Endodermal cell (in vitro differentiated cells): ENCODE data around the gene JTB. TPM values are rescaled to one million over a fixed set of nuclear protein-coding genes. Genes with fewer than 3 reads are reported as not detected.

Experiments
- DNase-seq: peaks from one replicate; pipeline ENCODE4 v3.0.0-alpha.2; 2017
- H3K27ac ChIP-seq: 2 replicates; pipeline ENCODE4 v1.5.1; 2013; ENCODE audit warnings: mild to moderate bottlenecking, low read depth, low read length, moderate library complexity
- H3K27me3 ChIP-seq: 2 replicates; pipeline ENCODE4 v1.6.1; 2013; ENCODE audit warnings: mild to moderate bottlenecking, low read length, moderate library complexity; ENCODE audit not compliant: insufficient read depth, control insufficient read depth, poor library complexity, severe bottlenecking
- H3K36me3 ChIP-seq: 2 replicates; pipeline ENCODE4 v1.7.0; 2013; ENCODE audit warnings: mild to moderate bottlenecking, low read length, moderate library complexity; ENCODE audit not compliant: control insufficient read depth, insufficient read depth
- H3K4me1 ChIP-seq: one replicate; pipeline ENCODE4 v1.7.0; 2013; ENCODE audit warnings: low read length; ENCODE audit not compliant: control insufficient read depth, insufficient read depth
- H3K4me3 ChIP-seq: 2 replicates; pipeline ENCODE4 v1.5.1; 2013; ENCODE audit warnings: mild to moderate bottlenecking, low read length, moderate library complexity
- H3K9ac ChIP-seq: 2 replicates; pipeline ENCODE4 v1.6.1; 2013; ENCODE audit warnings: mild to moderate bottlenecking, low read length, moderate library complexity; ENCODE audit not compliant: poor library complexity, severe bottlenecking; ENCODE audit errors: extremely low read depth
- H3K9me3 ChIP-seq: 2 replicates; pipeline ENCODE4 v1.6.1; 2013; ENCODE audit warnings: mild to moderate bottlenecking, low read length, moderate library complexity; ENCODE audit not compliant: control insufficient read depth
- H3K27ac Mint-ChIP-seq: 2 replicates; pipeline ENCODE4 v1.8.0; 2020; ENCODE audit warnings: mixed read lengths
- H3K27me3 Mint-ChIP-seq: 2 replicates; pipeline ENCODE4 v1.8.0; 2021; ENCODE audit warnings: mild to moderate bottlenecking, mixed read lengths; ENCODE audit not compliant: insufficient read depth
- H3K36me3 Mint-ChIP-seq: 2 replicates; pipeline ENCODE4 v1.8.0; 2020; ENCODE audit warnings: low read depth, mixed read lengths
- H3K4me1 Mint-ChIP-seq: 2 replicates; pipeline ENCODE4 v1.8.0; 2020; ENCODE audit warnings: mixed read lengths
- H3K4me3 Mint-ChIP-seq: 2 replicates; pipeline ENCODE4 v1.8.0; 2020; ENCODE audit warnings: mild to moderate bottlenecking, moderate library complexity, mixed read lengths
- H3K9me3 Mint-ChIP-seq: 2 replicates; pipeline ENCODE4 v1.8.0; 2020; ENCODE audit warnings: mild to moderate bottlenecking, mixed read lengths
- WGBS, 2 experiments: methylation state at CpG; one replicate each; pipeline versions ENCODE4 v1.1.5 to v1.1.7; 2013; ENCODE audit warnings: missing lambda C conversion rate in 2 of 2, mixed read lengths in 1 of 2; ENCODE audit not compliant: insufficient coverage in 1 of 2, insufficient read length in 1 of 2; 5-methylcytosine and 5-hydroxymethylcytosine counted together
- total RNA-seq, 2 donors: library from RNA; stranded (reverse); fragmentation: NEBNext Ultra II Directional in 1 of 2; extraction: Animal tissue kit (Norgen Biotek cat#: 25700) in 1 of 2; gene quantifications; 2 replicates in 1 of 2; 3 replicates in 1 of 2; pipeline ENCODE4 v1.2.1, GENCODE V29; 2021
- TF ChIP-seq, protein P1 (sequence below): fragments of 200-600 bp; sonication (generic); conservative IDR thresholded peaks from 2 replicates; pipeline ENCODE4 v1.5.0; 2021; ENCODE audit warnings: antibody characterized with exemption, mild to moderate bottlenecking

Gene JTB
- total RNA-seq, 2 donors from 2014 or later: 63.6 to 72.8 TPM

DNA sequence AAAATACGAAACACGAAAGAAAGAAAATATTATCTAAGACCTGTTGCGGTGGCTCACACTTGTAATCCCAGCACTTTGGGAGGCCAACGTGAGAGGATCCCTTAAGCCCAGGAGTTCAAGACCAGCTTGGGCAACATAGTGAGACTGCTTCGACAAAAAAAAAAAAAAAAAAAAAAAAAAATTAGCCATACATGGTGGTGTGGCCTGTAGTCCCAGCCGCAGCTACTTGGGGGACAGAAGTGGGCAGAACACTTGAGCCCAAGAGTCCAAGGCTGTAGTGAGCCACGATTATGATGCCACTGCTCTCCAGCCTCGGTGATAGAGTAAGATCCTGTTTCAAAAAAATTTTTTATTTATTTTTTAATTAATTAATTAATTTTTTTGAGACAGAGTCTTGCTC is 10.1 kb upstream of the JTB start:
- Mint-ChIP-seq H3K4me3 (no peak overlapping the region), H3K36me3 (peaks cover 26% of the 10 kb centered on the region), H3K27ac (no peak overlapping the region), H3K9me3 (no peaks in the 10 kb centered on the region), H3K4me1 (peaks cover 20% of the 10 kb centered on the region), H3K27me3 (no peaks in the 10 kb centered on the region)
- no peaks in the 10 kb centered on the region for H3K9me3 ChIP-seq
- no peak overlapping the region for H3K27ac ChIP-seq
- H3K4me3 ChIP-seq: no peak overlapping the region
- H3K27me3 ChIP-seq: no peaks in the 10 kb centered on the region
- H3K4me1 ChIP-seq: no peaks in the 10 kb centered on the region
- 91 to 98% methylated on average over 6 to 7 of the region's 8 CpGs for WGBS, 2 experiments
- no peak overlapping the region for H3K9ac ChIP-seq
- no peak for DNase-seq
- TF ChIP-seq, protein P1, sequence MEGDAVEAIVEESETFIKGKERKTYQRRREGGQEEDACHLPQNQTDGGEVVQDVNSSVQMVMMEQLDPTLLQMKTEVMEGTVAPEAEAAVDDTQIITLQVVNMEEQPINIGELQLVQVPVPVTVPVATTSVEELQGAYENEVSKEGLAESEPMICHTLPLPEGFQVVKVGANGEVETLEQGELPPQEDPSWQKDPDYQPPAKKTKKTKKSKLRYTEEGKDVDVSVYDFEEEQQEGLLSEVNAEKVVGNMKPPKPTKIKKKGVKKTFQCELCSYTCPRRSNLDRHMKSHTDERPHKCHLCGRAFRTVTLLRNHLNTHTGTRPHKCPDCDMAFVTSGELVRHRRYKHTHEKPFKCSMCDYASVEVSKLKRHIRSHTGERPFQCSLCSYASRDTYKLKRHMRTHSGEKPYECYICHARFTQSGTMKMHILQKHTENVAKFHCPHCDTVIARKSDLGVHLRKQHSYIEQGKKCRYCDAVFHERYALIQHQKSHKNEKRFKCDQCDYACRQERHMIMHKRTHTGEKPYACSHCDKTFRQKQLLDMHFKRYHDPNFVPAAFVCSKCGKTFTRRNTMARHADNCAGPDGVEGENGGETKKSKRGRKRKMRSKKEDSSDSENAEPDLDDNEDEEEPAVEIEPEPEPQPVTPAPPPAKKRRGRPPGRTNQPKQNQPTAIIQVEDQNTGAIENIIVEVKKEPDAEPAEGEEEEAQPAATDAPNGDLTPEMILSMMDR: no peak
- H3K36me3 ChIP-seq: peaks cover 27% of the 10 kb centered on the region

GRCh38 chr1:153985941-153986761 is 8.7 kb upstream of the JTB start, which contains the start of gene RAB13:
RAB13 (minus strand) TSS chr1:153986339; CDS start chr1:153986236, 103 bp downstream.
- H3K4me1 Mint-ChIP-seq: peaks cover 10% of the 10 kb centered on the region
- Histone ChIP-seq H3K36me3 (peaks cover 16% of the 10 kb centered on the region), H3K4me3 (peak within 1 kb of the TSS; percentile 89), H3K4me1 (no peaks in the 10 kb centered on the region), H3K27ac (peak within 1 kb of the TSS; percentile 78), H3K27me3 (no peaks in the 10 kb centered on the region), H3K9ac (peak within 1 kb of the TSS; percentile 56), H3K9me3 (no peaks in the 10 kb centered on the region)
- TF ChIP-seq, protein P1: no peak
- H3K36me3 Mint-ChIP-seq: peaks cover 22% of the 10 kb centered on the region
- 0% methylated on average over 5 to 31 of the region's 32 CpGs for WGBS, 2 experiments
- H3K9me3 Mint-ChIP-seq: no peaks in the 10 kb centered on the region
- H3K27me3 Mint-ChIP-seq: no peaks in the 10 kb centered on the region
- H3K4me3 Mint-ChIP-seq: peak within 1 kb of the TSS; percentile 94
- H3K27ac Mint-ChIP-seq: peak within 1 kb of the TSS; percentile 95
- peak; percentile 96 for DNase-seq

GRCh38 chr1:153985341-153985912 is 8.0 kb upstream of the JTB start:
- H3K9ac ChIP-seq: peak overlapping the region; percentile 56
- no peaks in the 10 kb centered on the region for H3K9me3 Mint-ChIP-seq
- no peak overlapping the region for H3K27ac ChIP-seq
- WGBS, 2 experiments: 5 to 11% methylated on average over 5 to 7 of the region's 7 CpGs
- no peaks in the 10 kb centered on the region for H3K9me3 ChIP-seq
- peaks cover 21% of the 10 kb centered on the region for H3K36me3 ChIP-seq
- peak overlapping the region; percentile 89 for H3K4me3 ChIP-seq
- peak; percentile 71 for DNase-seq
- no peaks in the 10 kb centered on the region for H3K27me3 ChIP-seq
- no peaks in the 10 kb centered on the region for H3K27me3 Mint-ChIP-seq
- H3K36me3 Mint-ChIP-seq: peaks cover 20% of the 10 kb centered on the region
- TF ChIP-seq, protein P1: no peak
- H3K4me3 Mint-ChIP-seq: peak overlapping the region; percentile 94
- H3K4me1 ChIP-seq: no peaks in the 10 kb centered on the region
- H3K4me1 Mint-ChIP-seq: peaks cover 10% of the 10 kb centered on the region
- H3K27ac Mint-ChIP-seq: peak overlapping the region; percentile 95
